PC-9 (cell line): Measurements from ENCODE around the gene MPDU1.

Experiments used
- EZH2 ChIP-seq: fragments of 200-600 bp; sonication (generic); IDR thresholded peaks from 2 replicates; pipeline ENCODE4 v1.8.0; 2017; ENCODE audit warnings: antibody characterized with exemption, low read depth
- TF ChIP-seq, protein P1 (sequence below): fragments of 200-600 bp; sonication (generic); conservative IDR thresholded peaks from 2 replicates; pipeline ENCODE4 v1.6.1; 2017; ENCODE audit warnings: mixed run types, antibody characterized with exemption, mild to moderate bottlenecking, moderate library complexity

DNA sequence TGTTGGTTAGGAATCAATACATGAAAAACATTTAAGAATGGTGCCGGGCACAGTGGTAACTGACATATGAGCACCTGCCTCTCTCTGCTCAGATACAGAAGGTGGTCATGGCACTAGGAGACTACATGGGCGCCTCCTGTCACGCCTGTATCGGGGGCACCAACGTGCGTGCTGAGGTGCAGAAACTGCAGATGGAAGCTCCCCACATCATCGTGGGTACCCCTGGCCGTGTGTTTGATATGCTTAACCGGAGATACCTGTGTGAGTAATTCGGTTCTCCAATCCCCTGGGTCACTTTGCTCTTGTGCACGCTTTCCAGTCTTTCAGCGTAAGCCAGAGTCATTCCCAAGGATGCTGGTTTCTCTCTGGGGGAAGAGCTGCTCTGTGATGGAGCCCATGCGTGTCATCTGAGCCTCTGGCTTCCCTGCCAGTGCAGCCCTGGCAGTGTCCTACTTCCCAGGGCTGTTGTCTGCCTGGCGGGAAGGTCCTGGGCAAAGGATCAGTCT, 7.2 kb upstream of the MPDU1 start:
- TF ChIP-seq, protein P1, sequence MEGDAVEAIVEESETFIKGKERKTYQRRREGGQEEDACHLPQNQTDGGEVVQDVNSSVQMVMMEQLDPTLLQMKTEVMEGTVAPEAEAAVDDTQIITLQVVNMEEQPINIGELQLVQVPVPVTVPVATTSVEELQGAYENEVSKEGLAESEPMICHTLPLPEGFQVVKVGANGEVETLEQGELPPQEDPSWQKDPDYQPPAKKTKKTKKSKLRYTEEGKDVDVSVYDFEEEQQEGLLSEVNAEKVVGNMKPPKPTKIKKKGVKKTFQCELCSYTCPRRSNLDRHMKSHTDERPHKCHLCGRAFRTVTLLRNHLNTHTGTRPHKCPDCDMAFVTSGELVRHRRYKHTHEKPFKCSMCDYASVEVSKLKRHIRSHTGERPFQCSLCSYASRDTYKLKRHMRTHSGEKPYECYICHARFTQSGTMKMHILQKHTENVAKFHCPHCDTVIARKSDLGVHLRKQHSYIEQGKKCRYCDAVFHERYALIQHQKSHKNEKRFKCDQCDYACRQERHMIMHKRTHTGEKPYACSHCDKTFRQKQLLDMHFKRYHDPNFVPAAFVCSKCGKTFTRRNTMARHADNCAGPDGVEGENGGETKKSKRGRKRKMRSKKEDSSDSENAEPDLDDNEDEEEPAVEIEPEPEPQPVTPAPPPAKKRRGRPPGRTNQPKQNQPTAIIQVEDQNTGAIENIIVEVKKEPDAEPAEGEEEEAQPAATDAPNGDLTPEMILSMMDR, result no peak
- no peak for TF ChIP-seq EZH2
